SK-N-DZ (cell line): ENCODE results near the gene RNF223. TPM values are rescaled to one million over a fixed set of nuclear protein-coding genes. Genes with fewer than 3 reads are reported as not detected.

Source experiments
- DNase-seq: peaks from one replicate; pipeline ENCODE4 v3.0.0-alpha.2; 2015; ENCODE audit warnings: low spot score
- polyA plus RNA-seq, 2 experiments: library from polyadenylated mRNA; depleted of rRNA; stranded (reverse); fragments of >200 nt; gene quantifications; 2 replicates each; pipeline ENCODE4 v1.2.3, GENCODE V29; 2014

Gene RNF223
- not detected in 2 replicates for polyA plus RNA-seq (2014; cell fraction: cytosol; rRNA removed)
- polyA plus RNA-seq (2014; cell fraction: nucleus; rRNA removed): not detected in 2 replicates

DNA sequence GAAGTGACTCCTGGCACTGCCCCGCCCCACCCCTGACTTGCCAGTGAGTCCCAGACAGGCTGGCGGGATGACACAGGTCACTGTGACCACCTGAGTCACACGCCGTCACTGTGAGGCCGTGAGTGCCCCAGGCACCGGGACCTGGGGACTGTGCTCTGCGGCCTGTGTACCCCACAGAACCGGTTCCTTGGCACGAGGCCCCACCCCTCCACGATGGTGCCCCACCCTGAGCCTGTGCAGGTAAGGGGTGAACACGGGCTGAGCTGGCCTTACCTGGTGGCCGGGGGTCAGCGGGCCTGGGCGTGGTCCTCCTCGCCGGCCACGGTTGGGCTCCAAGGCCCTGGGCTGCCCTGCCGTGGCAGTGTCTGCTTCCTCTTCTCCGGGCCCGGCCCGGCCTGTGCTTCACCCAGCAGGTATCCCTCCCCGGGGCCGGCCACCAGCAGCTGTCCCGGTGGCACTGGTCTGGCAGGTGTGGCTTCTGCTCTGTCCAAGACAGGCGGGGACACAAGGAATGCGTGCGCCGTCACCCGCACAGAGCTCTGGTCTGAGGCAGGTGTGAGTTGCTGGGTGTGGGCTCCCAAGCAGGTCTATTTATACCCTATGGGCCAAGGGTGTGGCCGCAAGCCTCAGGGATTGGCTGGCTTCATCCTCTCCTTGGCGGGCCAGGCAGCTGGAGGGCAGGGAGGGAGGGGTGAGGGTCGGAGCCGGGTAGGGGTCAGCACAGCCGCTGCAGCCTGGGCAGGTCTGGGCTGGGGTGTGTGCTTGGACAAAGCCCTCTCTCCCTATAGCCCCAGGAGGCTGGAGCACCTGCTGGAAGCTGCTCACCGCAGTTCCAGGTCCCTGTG lies at the start of gene RNF223:
Gene RNF223 (minus strand): TSS at position 564 of the 845 bp plus-strand sequence. CDS start 1,740 bp downstream, outside the sequence.
- DNase-seq: no peak

DNA sequence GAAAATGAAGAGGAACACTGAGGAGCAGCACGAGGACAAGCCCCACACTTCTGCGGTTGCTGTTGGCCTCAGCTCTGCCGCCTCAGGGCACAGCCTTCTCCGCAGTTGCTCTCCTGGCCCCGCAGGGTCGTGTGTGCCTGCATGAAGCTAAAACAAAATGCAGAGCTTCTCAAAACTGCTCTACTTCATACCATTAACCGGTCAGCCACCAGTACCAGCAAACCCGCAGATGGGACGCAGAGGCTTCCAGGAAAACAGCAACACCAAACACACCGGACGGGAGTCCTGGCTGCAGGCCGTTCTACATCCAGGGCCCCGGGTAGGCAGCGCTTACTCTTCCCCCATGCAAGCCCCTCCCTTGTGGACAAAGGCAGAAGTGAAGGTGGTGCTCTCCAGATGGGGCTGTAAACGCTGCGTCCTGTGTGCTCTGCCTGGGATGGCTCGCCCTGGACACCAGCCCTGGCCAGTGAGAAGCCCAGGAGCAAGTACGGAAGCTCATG lies 48.9 kb upstream of the RNF223 start:
- DNase-seq: no peak

DNA sequence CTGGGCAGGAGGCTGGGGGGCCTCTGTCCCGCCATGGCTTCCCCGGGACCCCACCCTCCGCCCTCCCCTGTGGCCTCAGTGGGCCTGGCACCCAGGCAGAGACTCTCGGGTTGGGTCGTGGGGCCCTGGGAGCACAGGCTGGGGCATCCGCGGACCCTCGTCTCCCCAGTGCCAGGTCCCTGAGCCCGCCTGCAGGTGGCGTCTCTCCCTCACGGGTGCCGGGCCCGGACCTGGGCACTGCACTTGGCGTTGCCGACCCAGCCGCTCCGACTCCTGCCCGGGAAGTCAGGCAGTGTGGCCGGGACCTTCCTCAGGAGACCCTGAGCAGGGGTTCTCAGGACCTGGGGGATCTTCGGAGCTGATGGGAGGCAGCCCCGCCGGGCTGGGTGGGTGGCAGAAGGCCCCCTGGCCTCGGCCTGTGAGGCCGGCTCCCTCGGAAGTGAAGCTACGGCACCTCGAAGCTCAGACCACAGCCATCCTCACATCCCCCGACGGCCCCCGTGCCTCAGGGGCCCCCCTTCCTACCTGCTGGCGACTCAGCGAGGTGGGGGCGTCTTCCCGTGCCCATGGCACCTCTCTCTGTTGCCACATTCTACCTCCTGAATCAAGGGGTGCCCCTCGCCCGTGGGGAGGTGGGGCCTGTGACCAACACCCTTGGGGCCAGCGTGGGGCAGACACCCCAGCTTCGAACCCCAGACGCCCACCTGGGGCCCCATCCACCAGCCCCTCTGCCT lies 48.1 kb upstream of the RNF223 start:
- DNase-seq: peak; percentile 52

DNA sequence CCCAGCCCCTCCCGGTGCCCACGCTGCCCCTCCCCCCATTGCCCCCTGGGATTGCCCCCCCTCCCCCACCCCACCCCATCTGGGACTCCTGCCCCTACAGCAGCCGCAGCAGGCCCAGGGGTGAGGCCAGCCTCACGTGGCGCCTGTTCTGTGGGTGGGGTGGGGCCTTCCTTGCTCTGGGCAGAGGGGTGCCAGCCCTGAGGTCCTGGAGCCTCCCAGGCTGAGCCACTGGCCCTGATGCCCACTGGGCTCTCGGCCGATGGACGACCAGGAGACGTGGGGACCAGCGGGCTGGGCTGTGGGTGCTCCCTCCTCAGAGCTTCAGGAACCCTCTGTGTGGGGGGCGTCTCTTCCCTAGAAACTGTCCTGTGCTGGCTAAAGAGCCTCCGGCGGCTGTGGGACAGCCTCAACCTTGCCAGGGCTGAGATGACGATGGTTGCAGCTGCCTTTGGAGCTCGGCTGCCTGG lies 47.5 kb upstream of the RNF223 start:
- no peak for DNase-seq

DNA sequence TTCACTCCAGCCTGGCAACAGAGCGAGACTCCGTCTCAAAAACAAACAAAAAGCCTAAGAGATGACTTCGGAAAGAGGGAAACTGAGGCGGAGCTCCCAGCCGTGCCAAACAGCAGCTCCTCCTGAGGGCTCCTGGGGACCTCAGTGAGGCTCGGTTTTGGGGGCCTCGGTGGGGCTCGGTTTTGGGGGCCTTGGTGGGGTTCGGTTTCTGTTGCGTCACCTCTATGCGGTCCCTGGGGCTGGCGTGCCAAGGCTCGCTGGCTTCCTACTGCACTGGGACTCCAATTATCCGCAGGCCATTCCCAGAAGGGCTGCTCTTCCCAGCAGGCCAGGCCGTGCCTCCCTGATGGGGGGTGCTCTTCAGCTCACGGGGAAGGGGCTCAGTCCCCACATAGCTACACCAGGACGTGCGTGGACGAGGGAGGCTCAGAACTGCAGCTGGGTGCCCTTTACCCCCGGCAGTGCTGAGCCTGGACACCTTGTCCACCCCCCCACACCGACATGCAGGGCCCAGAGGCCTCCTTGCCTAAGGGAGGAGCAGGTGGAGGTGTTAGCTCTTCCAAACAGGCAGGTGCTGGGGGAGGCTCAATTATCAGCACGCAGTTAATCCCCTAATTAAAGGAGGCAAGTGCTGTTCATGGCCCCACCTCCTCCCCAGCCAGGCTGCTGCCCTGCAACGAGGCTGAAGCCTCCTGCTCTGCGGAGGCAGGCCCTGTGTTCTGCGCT lies 46.9 kb upstream of the RNF223 start:
- no peak for DNase-seq

DNA sequence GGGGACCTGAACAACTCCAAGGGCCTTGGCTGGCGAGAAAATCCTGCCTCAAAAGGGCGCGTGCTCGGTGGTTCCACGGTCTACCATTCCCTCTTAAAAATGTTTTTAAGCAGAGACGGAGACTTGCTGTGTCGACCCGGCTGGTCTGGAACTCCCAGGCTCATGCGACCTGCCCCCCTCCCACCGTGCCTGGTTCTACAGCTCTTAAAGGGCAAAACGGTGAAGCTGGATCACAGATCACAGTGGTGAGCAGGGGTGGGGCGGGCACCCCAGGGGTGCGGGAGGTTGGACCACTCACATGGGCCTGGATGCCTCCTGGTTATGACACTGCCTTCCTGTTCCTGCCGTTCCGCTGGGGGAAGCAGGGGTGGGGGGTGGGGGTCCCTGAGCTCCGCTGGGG lies 46.0 kb upstream of the RNF223 start:
- no peak for DNase-seq

DNA sequence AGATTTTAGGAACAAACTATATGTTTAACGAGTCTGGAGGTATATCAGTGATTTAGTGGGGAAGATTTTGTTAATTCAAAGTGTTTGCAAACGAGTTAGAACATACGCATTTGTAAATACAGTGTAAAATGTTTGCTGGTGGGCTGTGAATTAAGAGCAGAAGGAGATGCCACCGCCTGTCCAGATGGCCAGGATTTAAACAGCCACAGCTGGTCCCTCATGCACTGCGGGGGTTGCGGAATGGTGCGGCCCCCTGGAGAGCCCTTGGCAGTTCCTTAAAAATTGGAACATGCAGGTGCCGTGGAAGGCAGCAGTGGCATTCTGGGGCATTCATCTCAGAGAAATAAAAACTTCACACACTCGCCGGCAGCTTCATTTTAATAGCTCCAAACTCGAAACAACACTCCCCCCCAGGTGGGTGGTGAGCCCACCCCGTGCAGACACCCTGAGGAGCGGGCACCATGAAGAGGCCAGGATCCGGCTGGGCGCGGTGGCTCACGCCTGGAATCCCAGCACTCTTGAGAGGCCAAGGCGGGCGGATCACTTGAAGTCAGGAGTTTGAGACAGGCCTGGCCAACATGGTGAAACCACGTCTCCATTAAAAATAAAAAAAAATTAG lies 45.3 kb upstream of the RNF223 start:
- no peak for DNase-seq

DNA sequence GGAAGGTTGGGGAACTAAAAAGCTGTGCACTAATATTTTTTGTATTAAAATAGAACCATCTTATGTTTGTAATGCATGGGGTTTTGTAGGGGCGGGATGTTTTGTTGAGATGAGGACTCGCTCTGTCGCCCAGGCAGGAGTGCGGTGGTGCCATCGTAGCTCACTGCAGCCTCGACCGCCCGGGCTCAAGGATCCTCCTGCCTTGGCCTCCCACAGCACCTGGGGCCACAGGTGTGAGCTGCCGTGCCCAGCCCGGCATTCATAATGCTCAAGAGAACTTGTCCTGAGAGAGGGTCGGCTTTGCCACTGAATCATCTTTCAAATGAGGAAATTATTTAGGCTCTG lies 44.7 kb upstream of the RNF223 start:
- DNase-seq: no peak

DNA sequence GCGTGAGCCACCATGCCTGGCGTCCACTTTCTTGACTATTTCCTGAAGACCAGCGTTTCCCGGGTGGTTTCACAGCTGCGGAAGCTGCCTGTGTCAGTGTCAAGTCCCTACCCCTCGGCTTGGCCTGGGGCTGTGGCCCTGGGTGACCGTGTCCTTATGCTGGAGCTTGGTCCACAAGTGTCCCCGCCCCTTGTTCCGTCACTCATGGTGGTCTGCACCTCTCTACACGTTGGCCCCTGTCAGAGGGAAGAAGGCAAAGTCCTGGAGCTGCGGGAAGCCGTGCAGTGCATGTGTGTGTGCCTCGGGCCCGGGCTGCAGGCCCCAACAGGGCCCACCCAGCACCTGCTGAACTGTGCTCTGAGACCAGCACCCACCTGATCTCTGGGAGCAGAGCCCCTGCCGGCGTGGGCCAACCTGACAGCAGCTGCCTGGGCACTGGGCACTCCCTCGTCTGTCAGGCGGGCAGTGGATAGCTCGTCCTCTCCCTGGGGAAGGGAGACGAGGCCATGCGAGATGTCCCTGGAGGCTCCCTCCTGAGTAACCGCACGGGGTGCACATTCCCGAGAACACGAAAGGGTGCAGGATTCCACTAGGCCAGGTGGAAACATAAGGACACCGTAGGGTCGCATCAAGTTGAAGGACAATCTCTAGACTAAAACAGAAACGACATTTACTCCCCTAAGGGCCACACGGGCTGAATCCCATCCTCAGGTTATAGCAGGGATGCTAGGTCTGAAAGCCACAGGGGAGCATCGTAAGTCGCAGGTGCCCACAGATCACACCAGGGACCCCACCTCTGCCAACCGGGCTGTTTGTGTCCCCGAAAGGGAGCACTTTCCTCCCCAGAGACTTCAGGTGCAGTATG lies 44.1 kb upstream of the RNF223 start:
- DNase-seq: no peak

DNA sequence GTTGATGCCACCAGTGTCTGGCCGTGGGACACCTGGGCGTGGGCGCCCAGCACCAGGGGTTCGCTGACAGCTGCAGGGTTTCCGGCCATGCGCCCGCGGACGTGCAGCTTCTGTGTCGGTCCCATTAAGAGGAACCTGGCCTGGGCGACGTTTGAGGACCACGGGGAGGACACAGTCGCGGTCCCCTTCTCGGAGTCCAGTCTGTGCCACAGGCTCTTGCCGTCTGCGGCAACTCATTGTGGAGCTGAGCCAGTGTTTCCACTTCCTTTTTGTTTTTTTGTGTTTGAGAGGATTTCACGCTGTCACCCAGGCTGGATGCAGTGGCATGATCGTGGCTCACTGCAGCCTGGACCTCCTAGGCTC lies 43.3 kb upstream of the RNF223 start:
- no peak for DNase-seq

DNA sequence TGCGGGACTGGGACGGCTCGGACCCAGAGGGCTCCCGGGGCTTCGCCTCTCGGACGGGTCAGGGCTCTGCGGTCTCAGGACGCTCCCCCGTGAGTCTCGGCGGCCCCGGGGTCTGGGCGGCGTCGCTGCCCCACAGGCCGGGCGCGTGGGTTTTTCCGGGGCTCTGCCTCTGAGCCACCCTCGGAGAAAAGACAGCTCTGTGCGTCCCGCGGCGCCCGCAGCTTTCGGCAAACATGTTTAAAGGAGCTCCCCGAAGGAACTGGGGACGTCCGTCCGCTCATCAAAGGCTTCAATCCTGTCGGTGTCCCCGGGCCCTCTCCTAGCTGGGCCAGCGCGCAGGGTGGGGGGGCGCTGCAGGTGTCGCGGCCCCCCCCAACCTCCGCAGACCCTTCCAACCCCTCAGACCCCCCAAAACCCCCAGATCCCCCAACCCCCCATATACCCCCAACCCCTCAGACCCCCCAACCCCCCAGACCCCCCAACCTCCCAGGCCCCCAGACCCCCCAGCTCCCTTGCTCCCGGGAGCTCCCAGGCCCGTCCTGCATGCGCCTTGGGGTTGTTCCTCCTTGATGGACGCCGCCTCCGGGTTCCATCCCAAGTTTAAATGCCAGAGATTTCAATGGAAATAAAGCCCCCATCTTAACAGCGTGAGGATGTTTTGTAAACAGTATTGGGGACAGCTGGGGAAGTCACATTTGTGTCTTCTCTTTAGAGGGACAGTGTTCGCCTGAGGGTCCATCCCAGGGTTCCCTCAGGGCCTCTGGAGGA lies 42.8 kb upstream of the RNF223 start:
- DNase-seq: no peak

DNA sequence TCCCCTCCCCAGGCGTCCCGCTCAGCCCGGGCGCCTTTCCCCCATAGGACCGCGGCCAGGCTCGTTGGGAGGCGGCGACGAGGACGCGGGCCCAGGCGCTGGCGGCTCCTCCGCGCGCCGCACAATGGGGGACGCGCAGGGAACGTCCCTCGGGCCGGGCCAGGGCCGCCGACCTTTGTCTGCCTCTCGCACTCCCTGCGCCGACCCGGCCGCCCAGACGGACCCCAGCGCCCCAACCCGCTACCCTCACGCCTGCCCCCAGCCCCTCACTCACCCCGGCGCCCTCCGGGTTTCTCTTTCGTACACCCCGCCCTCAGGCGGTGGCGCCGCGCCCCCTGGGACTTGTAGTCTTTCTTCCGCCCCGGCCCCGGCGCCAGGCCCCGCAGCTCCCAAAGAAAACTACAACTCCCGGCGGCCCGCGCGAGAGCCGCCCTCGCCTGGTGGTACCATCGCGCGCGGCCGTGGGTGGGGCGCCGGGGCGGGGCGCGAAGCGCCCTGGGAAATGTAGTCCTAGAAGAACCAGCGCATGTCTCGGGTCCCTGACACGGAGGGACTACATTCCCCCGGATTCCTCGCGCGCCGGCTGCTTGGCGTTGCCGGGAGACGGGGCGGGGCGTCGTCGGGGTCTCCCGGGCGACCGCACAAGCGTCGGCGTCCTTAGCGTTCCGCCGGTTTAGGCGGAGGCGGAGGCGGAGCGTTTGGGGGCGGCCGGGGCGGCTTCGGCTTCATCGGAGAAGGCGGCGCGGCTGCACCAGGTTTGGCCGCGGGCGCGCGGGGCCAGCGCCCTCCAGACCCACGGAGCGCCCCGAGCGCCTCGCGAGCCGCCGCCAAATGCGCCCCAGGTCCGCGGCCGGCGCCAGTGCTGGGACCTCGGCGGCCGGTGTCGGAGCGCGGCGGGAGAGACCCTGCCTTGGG lies 41.9 kb upstream of the RNF223 start, which contains the start of gene C1orf159:
Gene C1orf159 (minus strand): TSS at position 304 of the 915 bp plus-strand sequence. CDS start 24,546 bp downstream, outside the sequence.
- DNase-seq: peak; percentile 95

DNA sequence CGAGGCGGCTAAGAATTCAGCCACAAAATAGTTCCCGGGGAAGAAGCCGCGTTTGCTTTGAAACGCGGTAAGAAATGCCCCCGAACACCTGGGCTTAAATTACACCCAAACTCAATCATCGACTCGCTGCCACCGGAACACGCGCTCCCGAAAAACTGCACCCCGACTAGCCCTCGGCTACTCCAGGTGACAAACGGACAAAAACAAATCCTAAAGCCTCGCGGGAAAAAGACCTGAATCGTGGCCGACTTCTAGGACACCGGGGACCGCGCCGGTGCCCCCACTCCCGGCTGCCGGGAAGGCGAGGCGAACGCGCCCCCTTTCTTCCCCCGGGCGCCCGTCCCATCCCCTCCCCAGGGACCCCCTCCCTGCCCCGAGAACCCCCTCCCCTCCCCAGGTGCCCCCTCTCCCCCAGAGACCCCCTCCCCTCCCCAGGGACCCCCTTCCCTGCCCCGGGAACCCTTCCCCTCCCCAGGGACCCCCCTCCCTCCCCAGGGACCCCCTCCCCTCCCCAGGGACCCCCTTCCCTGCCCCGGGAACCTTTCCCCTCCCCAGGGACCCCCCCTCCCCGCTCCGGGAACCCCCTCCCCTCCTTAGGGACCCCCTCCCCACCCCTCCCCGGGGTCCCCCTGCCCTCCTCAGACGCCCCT lies 41.2 kb upstream of the RNF223 start:
- DNase-seq: no peak

DNA sequence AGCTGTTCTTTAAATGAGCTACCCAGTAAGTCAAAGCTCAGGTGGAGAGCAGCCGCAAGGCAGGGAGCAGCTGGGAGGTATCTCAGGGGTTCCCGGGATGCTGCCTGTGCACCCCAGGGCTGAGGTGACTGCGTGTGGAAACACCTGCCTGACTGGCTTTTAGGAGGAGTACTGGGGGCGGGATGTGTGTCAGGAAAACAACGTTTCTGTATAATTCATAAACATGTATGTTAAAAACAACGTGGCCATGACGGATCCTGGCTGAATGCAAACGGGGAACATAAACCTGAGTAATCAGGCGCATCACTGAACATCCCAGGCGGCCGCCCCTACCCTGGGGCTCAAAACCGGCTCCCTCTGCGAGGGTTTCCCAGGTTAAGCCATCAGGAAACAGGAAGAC lies 40.3 kb upstream of the RNF223 start:
- no peak for DNase-seq

DNA sequence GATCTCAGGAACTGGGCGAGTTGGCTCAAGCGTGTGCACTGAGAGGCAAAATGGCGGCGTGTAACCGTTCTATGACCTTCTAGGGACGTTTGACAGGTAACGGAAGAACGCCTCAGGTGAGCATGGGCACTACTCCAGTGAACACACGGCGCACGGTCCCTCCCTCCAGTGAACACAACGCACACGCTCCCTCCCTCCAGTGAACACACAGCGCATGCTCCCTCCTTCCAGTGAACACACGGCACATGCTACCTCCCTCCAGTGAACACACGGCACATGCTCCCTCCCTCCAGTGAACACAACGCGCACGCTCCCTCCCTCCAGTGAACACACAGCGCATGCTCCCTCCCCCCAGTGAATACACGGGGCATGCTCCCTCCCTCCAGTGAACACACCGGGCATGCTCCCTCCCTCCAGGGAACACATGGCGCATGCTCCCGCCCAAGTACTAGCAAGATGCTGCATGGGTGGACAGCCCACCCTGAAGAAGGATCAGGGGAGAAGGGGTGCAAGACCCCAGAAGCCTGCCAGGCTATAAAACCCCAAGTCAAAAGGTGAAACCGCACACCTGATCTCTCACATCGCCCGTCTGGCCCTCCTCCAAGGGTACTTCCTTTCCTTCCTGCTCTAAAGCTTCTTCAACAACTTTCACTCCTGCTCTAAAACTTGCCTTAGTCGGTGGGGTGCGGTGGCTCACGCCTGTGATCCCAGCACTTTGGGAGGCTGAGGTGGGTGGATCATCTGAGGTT lies 38.3 kb upstream of the RNF223 start:
- no peak for DNase-seq

DNA sequence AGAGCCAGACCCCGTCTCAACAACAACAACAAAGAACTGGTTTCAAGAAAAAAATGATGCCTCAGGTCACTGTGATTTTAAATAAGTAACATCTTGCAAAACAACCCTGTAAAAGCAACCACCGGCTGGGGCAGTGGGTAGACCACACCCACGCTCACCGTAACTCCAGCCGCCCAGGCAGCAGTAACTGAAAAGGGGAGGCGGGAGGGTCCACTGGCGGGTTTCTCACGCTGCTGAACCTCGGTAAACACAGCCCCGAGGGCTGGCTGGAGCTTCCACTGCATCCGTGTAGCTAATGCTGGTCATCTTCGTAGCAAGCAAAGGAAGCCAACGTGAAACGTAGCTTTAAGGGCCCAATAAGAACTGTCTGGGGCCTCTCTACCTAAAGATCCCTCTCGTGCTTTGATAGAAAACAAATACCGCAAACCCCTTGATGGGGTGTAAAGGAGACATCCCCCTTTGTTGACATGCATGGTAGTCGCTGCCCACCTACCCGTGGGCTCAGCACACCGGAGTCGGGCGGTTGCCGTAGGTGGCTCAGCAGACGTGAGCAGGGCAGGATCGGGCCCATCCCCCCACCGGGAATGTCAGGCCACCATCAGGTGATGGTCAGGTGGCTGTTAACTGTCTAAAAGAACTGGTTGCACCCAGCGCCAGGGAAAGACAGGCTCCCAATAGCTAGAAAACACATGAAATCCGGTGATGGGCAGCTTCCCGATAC lies 37.6 kb upstream of the RNF223 start:
- DNase-seq: no peak

DNA sequence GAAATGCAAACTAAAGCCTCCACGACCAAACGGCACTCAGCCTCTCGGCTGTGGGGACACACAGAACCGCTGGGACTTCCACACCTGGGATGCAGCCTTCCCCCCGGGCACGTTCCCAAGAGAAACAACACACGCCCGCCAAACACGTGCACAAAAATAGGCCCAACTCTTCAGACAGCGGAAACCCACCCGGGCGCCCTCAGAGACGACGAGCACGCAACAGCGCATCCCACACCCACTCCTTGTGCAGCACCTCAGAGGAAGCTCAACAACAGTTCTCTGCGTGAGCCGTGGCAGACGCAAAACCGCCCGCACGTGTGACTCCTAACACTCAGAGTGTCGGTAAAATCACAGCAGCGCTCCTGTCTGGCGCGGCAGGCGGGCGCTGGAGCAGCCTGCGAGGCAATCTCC lies 36.5 kb upstream of the RNF223 start:
- DNase-seq: no peak
